HG03064 (cell line): Measurements from ENCODE around the gene BTBD10.

Experiments
- ATAC-seq: cut with Tn5 transposase; IDR thresholded peaks from one replicate; pipeline ENCODE4 v1.9.1; 2021; ENCODE audit warnings: low read depth; ENCODE audit not compliant: unreplicated experiment

BTBD10 gene

GRCh38 chr11:13462901-13463778 lies at the start of gene BTBD10:
Gene BTBD10, minus strand, starts transcription at chr11:13463222. Its CDS starts 18,098 bp downstream, at chr11:13445124.
- ATAC-seq = peak; percentile 97

- no peak for ATAC-seq
Observed at GRCh38 chr11:13503393-13503792, 40.4 kb upstream of the BTBD10 start.

GRCh38 chr11:13502492-13502891 lies 39.5 kb upstream of the BTBD10 start:
- no peak for ATAC-seq

GRCh38 chr11:13495929-13496328 lies 32.9 kb upstream of the BTBD10 start, which contains the start of gene PTH:
Gene PTH, minus strand, starts transcription at chr11:13495997. Its CDS starts 3,142 bp downstream, at chr11:13492855.
- ATAC-seq = no peak

DNA sequence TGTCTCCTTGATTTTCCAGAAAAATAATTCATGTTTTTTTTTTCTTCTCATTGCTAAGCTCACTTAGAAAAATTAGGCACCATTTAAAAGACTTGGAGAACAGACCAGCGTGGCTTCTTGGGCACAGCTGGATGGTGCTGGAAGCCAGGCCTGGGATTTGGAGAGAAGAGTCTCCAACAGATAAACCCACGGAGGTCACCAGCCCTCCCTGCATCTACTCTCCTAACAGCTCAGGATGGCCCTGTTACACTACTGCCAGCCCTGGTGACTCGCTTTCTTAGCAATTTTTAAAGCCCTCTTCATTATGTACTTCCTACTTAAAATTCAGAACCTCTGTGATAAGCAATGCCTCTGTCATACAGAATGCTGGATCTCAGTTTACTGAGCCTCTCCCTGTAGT lies 31.0 kb upstream of the BTBD10 start:
- no peak for ATAC-seq

DNA sequence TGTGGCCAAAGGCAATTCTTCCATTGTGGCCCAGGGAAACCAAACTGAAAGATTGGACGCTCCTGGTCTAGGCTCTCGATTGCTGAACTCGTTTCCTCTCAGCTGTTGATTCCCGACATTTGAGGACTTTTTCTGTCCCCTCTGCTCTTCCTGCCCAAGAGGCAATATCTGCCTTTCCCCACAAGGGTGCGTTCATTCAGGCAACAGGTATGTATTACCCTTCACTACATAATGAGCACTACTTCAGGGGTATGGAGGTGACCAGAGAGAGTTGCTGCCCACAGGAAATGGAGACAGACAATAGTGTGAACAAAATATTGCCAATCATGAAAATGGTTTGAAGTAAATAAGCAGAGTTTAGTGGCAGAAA lies 24.6 kb upstream of the BTBD10 start:
- ATAC-seq = peak; percentile 76

- ATAC-seq = peak; percentile 95
Observed at GRCh38 chr11:13486926-13487660, 24.1 kb upstream of the BTBD10 start.

DNA sequence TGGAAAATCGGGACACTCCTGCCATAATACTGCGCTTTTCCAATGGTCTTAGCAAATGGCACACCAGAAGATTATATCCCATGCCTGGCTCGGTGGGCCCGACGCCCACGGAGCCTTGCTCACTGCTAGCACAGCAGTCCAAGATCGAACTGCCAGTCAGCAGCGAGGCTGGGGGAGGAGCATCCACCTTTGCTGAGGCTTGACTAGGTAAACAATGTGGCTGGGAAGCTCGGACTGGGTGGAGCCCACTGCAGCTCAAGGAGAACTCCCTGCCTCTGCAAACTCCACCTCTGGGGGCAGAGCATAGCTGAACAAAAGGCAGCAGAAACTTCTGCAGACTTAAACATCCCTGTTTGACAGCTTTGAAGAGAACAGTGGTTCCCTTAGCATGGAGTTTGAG lies 17.2 kb upstream of the BTBD10 start:
- no peak for ATAC-seq

GRCh38 chr11:13479688-13480087 lies 16.7 kb upstream of the BTBD10 start:
- no peak for ATAC-seq

GRCh38 chr11:13475091-13475490 lies 12.1 kb upstream of the BTBD10 start:
- no peak for ATAC-seq

DNA sequence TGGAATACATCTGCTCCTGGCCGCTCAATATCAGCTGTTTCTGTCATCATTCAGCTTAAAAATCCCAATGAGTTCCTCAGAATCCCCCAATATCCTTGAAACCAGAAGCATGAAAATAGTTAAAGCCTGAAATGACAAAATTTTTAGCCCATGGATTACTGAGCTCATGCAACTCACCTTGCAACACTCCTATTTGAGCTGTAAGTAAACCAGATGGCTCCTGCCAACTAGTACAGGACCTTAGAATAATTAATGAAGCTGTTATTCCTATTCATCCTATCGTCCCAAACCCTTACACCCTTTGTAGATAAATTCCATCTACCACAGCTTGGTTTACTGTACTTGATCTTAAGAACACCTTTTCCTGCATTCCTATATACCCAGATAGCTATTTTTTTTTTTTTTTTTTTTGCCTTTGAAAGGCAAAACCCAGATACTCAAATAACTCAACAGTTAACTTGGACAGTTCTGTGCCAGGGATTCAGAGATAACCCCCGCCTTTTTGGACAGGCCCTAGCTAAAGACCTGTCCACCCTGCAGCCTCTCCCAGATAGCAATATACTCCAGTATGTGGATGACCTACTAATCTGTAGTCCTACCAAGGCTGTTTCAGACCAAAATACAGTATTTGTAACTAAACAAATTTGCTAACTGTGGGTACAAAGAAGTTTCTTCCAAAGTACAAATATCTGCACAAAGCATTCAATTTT lies 10.1 kb upstream of the BTBD10 start:
- ATAC-seq = no peak

- no peak for ATAC-seq
Observed at GRCh38 chr11:13468750-13469149, 5.7 kb upstream of the BTBD10 start.

DNA sequence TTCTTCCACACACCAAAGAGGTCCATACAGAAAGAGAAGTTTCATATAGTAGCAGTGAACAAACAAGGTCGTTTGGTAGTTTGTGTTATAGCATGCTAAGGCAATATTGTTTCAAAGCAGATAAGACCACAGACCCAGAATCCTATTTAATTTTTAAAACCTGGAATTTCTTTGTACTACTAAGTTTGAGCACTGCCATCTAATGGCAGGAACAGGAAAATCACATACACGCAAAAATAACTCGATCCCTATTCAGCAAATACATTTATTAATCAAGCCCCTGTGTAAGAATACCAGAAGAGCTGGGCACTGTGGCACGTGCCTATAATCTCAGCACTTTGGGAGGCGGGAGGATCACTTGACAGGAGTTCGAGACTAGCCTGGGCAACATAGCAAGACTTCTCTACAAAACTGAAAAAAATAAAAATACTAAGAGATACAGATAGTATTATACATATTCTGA lies 2.9 kb upstream of the BTBD10 start:
- no peak for ATAC-seq

- ATAC-seq = no peak
Observed at GRCh38 chr11:13463779-13464290, 813 bp upstream of the BTBD10 start.

- ATAC-seq = peak; percentile 28
Observed at GRCh38 chr11:13462311-13462900, 616 bp downstream of the BTBD10 start.

DNA sequence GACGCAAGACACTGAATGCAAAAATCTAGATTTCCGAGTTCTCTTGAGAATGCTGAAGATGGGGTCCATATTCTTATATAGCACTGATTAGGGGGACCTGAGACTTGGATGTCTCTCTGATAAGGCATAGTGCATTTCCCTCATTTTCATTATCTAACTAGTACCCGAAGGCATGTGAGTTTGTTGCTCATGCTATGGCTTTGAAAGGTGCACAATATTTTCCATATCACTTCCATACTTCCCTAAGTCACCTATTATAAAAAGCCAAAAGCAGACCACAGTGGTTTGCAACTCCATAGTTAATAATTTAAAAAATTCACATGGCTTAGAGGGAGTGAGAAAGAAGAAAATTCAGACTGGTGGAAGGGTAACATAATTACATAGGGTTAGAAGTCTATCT lies 1.7 kb downstream of the BTBD10 start:
- ATAC-seq = no peak

GRCh38 chr11:13450832-13451397 lies 12.1 kb downstream of the BTBD10 start:
- ATAC-seq = peak; percentile 65

DNA sequence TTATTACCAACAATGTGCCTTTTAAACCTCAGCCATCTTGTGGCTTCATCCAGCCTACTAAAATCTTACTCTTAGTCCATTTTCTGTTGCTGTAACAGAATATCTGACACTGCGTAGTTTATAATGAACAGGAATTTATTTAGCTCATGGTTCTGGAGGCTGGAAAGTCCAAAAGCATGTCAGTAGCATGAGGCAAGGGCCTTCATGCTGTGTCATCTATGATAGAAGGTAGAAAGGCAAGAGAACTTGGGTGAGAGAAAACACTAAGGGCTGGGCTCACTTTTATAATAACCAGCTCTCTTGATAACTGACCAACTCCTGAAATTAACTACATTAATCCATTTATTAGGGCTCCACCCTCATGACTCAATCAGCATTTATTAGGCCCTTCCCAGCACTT lies 13.5 kb downstream of the BTBD10 start:
- ATAC-seq = no peak

DNA sequence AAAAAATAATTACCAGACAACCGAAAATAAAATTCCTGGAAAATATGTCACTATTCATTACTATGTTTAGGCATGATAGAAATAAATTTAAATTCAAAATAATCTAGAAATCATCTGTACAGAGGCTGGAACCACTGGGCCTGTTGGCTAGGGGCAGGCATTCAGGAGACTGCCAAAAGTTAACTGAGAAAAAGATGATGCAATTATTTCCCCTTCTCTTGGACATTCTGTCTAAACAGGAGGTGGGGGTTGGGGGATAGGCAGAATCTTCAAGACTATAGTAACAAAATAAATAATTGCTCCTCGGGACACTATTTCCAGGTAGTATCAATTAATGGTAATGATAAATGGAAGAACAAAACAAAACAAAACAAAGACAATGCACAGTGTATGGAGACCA lies 14.1 kb downstream of the BTBD10 start:
- ATAC-seq = no peak

GRCh38 chr11:13446444-13446843 lies 16.6 kb downstream of the BTBD10 start:
- no peak for ATAC-seq
